ENCODE results near the gene RHBDD1.
"Not testable (repeated sequence)": the region's sequence is repeated elsewhere in the genome, so short reads cannot be mapped to it uniquely, and the experiment has no call there.

The RHBDD1 gene

DNA sequence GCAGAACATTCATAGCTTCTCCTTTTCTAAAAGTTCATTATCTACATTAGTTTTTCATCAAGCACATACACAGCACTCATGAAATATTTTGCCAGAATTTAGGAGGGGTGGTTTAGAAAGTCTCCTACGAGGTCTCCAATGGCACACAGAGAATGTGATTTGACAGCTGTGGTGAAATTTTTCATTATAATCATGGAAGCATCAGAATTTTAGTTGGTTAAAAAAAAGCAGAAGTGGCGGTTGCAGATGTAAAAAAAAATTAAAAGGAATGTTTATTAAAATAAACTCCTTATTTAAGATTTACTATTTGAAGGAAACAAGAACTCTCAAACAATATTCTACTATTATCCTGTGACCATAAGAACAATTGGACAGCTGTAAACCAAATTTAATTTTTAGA is 10.8 kb upstream of the RHBDD1 start:
- TF ChIP-seq, protein P1, sequence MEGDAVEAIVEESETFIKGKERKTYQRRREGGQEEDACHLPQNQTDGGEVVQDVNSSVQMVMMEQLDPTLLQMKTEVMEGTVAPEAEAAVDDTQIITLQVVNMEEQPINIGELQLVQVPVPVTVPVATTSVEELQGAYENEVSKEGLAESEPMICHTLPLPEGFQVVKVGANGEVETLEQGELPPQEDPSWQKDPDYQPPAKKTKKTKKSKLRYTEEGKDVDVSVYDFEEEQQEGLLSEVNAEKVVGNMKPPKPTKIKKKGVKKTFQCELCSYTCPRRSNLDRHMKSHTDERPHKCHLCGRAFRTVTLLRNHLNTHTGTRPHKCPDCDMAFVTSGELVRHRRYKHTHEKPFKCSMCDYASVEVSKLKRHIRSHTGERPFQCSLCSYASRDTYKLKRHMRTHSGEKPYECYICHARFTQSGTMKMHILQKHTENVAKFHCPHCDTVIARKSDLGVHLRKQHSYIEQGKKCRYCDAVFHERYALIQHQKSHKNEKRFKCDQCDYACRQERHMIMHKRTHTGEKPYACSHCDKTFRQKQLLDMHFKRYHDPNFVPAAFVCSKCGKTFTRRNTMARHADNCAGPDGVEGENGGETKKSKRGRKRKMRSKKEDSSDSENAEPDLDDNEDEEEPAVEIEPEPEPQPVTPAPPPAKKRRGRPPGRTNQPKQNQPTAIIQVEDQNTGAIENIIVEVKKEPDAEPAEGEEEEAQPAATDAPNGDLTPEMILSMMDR (conservative IDR thresholded peaks at IDR 0.05; ENCODE audit: low read length), result no peak
- DNase-seq (ENCODE audit: low read depth), result no peak
- H3K4me3 ChIP-seq (ENCODE audit: low read length), result no peak overlapping the region

DNA sequence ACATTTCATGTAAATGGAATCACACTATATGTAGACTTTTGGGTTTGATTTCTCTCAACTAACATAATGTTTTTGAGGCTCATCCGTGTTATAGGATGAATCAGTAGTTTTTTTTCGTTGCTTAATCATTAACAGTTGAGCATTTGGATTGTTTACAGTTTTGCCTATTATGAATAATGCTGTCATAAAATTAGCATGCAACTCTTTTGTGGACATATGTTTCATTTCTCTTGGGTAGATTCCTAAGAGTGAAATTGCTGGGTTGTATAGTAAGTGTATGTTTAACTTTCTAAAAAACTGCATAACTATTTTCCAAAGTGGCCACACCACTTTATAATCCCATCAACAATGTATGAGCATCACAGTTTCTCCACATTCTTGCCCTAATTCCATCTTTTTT is 7.7 kb upstream of the RHBDD1 start:
- no peak overlapping the region for H3K4me3 ChIP-seq (ENCODE audit: low read length)
- DNase-seq (ENCODE audit: low read depth), result peak; percentile 65
- TF ChIP-seq, protein P1 (conservative IDR thresholded peaks at IDR 0.05; ENCODE audit: low read length), result no peak

DNA sequence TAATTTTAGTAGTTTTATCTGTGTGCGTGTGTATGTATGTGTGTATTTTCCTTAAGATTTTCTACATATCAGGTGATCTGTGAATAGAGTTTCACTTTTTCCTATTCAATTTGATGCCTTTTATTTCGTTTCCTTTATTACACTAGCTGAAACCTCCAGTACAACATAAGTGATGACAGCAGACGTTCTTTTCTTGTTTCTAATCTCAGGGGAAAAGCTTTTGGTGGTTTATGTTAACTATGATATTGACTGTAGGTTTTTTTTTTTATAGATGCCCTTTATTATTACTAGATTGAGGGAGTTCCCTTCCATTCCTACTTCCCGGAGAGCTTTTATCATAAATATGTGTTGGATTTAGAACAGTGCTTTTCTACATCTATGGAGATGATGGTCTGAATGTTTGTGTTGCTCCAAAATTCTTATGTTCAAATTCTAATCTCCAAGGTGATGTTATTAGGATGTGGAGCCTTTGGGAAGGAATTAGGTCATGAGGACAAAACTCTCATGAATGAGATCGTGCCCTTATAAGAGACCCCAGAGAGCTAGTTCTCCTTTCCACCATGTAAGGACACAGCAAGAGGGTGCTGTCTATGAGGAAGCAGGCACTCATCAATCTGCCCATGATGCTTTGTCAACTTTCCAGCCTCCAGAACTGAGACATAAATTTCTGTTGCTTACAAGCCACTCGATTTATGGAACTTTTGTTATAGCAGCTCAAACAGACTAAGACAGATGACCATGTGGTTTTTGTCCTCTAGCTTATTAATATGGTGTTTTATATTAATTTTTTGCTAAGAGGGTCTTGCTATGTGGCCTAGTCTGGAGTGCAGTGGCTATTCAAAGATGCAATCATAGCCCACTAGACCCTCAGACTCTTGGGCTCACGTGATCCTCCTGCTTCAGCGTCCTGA is 5.9 kb upstream of the RHBDD1 start:
- H3K4me3 ChIP-seq (ENCODE audit: low read length), result no peak overlapping the region
- TF ChIP-seq, protein P1 (conservative IDR thresholded peaks at IDR 0.05; ENCODE audit: low read length), result no peak
- no peak for DNase-seq (ENCODE audit: low read depth)

DNA sequence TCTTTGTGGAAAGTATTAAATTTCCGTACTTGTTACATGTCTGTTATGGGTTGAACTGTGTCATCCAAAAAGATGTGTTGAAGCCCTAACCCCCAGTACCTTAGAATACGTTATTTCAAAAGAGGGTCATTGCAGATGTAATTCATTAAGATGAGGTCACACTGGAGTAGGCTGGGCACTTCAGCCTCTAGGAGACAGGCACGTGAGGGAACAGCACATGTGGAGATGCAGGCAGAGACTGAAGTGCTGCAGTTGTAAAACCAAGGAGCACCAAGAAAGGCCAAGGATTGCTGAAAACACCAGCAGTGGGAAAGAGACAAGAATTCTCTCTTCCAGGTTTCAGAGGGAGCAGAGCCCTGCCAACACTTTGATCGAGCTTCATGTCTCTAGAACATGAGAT is 4.6 kb upstream of the RHBDD1 start:
- peak; percentile 19 for DNase-seq (ENCODE audit: low read depth)
- no peak overlapping the region for H3K4me3 ChIP-seq (ENCODE audit: low read length)
- TF ChIP-seq, protein P1 (conservative IDR thresholded peaks at IDR 0.05; ENCODE audit: low read length), result no peak

DNA sequence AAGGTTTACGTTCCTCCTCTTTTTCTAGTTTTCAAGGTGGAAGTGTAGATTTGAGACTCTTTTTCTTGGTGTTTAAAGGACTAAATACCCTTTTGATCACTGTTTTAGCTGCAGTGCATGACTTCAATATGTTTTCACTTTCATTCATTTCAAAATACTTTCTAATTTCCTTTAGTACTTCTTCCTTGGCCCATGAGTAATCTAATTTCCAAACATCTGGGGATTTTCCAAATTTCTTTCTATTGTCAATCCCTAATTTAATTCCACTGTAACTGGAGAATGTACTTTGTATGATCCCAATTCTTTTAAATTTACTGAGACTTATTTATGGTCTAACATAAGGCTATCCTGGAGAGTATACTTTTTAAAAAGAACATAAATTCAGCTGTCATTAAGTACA is 3.8 kb upstream of the RHBDD1 start:
- TF ChIP-seq, protein P1 (conservative IDR thresholded peaks at IDR 0.05; ENCODE audit: low read length), result no peak
- H3K4me3 ChIP-seq (ENCODE audit: low read length), result no peak overlapping the region
- peak; percentile 41 for DNase-seq (ENCODE audit: low read depth)

DNA sequence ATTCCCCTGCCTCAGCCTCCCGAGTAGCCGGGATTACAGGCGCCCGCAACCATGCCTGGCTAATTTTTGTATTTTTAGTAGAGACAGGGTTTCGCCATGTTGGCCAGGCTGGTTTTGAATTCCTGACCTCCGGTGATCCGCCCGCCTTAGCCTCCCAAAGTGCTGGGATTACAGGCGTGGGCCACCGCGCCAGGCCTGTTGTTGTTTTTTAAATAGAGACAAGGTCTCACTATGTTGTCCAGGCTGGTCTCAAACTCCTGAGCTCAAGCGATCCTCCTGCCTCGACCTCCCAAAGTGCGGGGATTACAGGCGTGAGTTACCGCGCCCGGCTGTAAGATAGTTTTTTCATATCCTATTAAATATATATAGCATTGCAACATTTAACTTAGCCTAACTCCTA is 974 bp upstream of the RHBDD1 start:
- H3K4me3 ChIP-seq (ENCODE audit: low read length); DNase-seq (ENCODE audit: low read depth): not testable (repeated sequence)

DNA sequence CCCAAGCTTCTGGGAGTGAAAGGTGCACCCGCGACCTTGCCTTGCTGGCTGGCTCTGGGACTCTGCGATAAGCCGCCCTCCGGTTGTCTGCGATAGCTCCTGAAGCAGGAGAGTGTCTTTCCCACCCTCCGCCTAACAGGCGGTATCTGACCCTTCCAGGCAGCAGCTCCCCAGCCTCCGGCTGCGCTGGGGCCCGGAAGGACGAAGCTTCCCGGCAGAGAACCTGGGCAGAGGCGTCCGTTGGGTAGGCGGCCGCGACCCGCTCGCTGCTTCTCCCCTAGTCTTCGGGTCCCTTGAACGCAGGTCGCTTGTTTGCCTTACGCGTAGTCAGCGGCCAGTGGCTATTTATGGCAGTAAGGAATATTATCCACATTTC is 446 bp upstream of the RHBDD1 start:
- no peak for DNase-seq (ENCODE audit: low read depth)
- H3K4me3 ChIP-seq (ENCODE audit: low read length), result peak overlapping the region; percentile 82
- TF ChIP-seq, protein P1 (conservative IDR thresholded peaks at IDR 0.05; ENCODE audit: low read length), result no peak

Measured in AG10803 (cell line).